GM23338 (cell line): ENCODE results near the gene DCPS. TPM values are rescaled to one million over a fixed set of nuclear protein-coding genes. Genes with fewer than 3 reads are reported as not detected.

ENCODE experiments used
- ATAC-seq: fragments of 200-7000 bp; cut with Tn5 transposase; 3 replicates; pipeline ENCODE4 v1.9.1; 2020
- DNase-seq: peaks from one replicate; pipeline ENCODE4 v3.0.0-alpha.2; 2015; ENCODE audit warnings: low spot score
- H2AFZ ChIP-seq: fragments of 200-600 bp; sonication (generic); 2 replicates; pipeline ENCODE4 v1.8.0; 2016; ENCODE audit warnings: antibody characterized with exemption, mild to moderate bottlenecking, moderate library complexity
- H3F3A ChIP-seq: fragments of 200-600 bp; sonication (generic); replicated peaks from 2 replicates; pipeline ENCODE4 v1.8.0; 2017; ENCODE audit warnings: antibody characterized with exemption, mixed run types, low read depth
- H3K27ac ChIP-seq: fragments of 200-600 bp; sonication (generic); 2 replicates; pipeline ENCODE4 v1.6.1; 2016; ENCODE audit warnings: low read depth
- H3K27me3 ChIP-seq: fragments of 200-600 bp; sonication (generic); 2 replicates; pipeline ENCODE4 v1.8.0; 2016; ENCODE audit warnings: mild to moderate bottlenecking, mixed run types, moderate library complexity; ENCODE audit not compliant: insufficient read depth
- H3K36me3 ChIP-seq: fragments of 200-600 bp; sonication (generic); 2 replicates; pipeline ENCODE4 v1.8.0; 2016; ENCODE audit warnings: mild to moderate bottlenecking; ENCODE audit not compliant: insufficient read depth
- H3K4me1 ChIP-seq: fragments of 200-600 bp; sonication (generic); 2 replicates; pipeline ENCODE4 v1.8.0; 2016; ENCODE audit warnings: mild to moderate bottlenecking, moderate library complexity; ENCODE audit not compliant: insufficient read depth
- H3K4me2 ChIP-seq: fragments of 200-600 bp; sonication (generic); 2 replicates; pipeline ENCODE4 v1.7.1; 2017; ENCODE audit warnings: mixed run types
- H3K4me3 ChIP-seq: fragments of 200-600 bp; sonication (generic); 2 replicates; pipeline ENCODE4 v1.6.1; 2016; ENCODE audit warnings: mixed run types
- H3K79me2 ChIP-seq: fragments of 200-600 bp; sonication (generic); replicated peaks from 2 replicates; pipeline ENCODE4 v1.8.0; 2017; ENCODE audit warnings: mild to moderate bottlenecking; ENCODE audit not compliant: insufficient read depth
- H3K9me2 ChIP-seq: fragments of 200-600 bp; sonication (generic); 2 replicates; pipeline ENCODE4 v1.8.0; 2017; ENCODE audit not compliant: insufficient read depth
- H4K20me1 ChIP-seq: fragments of 200-600 bp; sonication (generic); replicated peaks from 2 replicates; pipeline ENCODE4 v1.8.0; 2017; ENCODE audit warnings: mild to moderate bottlenecking; ENCODE audit not compliant: insufficient read depth
- H3K27ac Mint-ChIP-seq: 2 replicates; pipeline ENCODE4 v1.8.0; 2020; ENCODE audit warnings: inconsistent platforms, mild to moderate bottlenecking, moderate library complexity, mixed read lengths
- H3K27me3 Mint-ChIP-seq: 3 replicates; pipeline ENCODE4 v1.8.0; 2022; ENCODE audit warnings: low read depth, mild to moderate bottlenecking, moderate library complexity, mixed read lengths, inconsistent platforms; ENCODE audit not compliant: insufficient read depth, poor library complexity
- H3K36me3 Mint-ChIP-seq: 3 replicates; pipeline ENCODE4 v1.8.0; 2021; ENCODE audit warnings: low read depth, mild to moderate bottlenecking, inconsistent platforms, moderate library complexity, mixed read lengths
- H3K4me1 Mint-ChIP-seq: 3 replicates; pipeline ENCODE4 v1.8.0; 2020; ENCODE audit warnings: mild to moderate bottlenecking, inconsistent platforms, mixed read lengths
- H3K4me3 Mint-ChIP-seq: 3 replicates; pipeline ENCODE4 v1.8.0; 2021; ENCODE audit warnings: moderate library complexity, mild to moderate bottlenecking, inconsistent platforms, mixed read lengths
- H3K9me3 Mint-ChIP-seq: 3 replicates; pipeline ENCODE4 v1.8.0; 2020; ENCODE audit warnings: moderate library complexity, mild to moderate bottlenecking, inconsistent platforms, mixed read lengths
- EZH2 ChIP-seq: fragments of 200-600 bp; sonication (generic); IDR thresholded peaks from one replicate; pipeline ENCODE4 v1.8.0; 2017; ENCODE audit warnings: antibody characterized with exemption, mild to moderate bottlenecking, low read depth; ENCODE audit not compliant: unreplicated experiment
- EZH2phosphoT487 ChIP-seq: fragments of 200-600 bp; sonication (generic); IDR thresholded peaks from one replicate; pipeline ENCODE4 v1.8.1; 2018; ENCODE audit warnings: antibody characterized with exemption; ENCODE audit not compliant: unreplicated experiment
- JUNB ChIP-seq: IDR thresholded peaks from one replicate; pipeline ENCODE4 v1.6.1; 2016; ENCODE audit warnings: antibody characterized with exemption; ENCODE audit not compliant: unreplicated experiment
- NANOG ChIP-seq: IDR thresholded peaks from 2 replicates; pipeline ENCODE4 v1.6.1; 2016; ENCODE audit warnings: antibody characterized with exemption, borderline replicate concordance
- STAT1 ChIP-seq: IDR thresholded peaks from one replicate; pipeline ENCODE4 v1.6.1; 2016; ENCODE audit warnings: antibody characterized with exemption; ENCODE audit not compliant: unreplicated experiment
- ZNF114 ChIP-seq: fragments of 250-450 bp; sonication (Bioruptor Pico); IDR thresholded peaks from 2 replicates; pipeline ENCODE4 v1.5.0; 2020; ENCODE audit warnings: mild to moderate bottlenecking, moderate library complexity
- ZNF331 ChIP-seq: fragments of 250-450 bp; sonication (Bioruptor Pico); IDR thresholded peaks from 2 replicates; pipeline ENCODE4 v1.5.0; 2020; ENCODE audit warnings: low read depth, mild to moderate bottlenecking, moderate library complexity
- polyA plus RNA-seq: library from polyadenylated mRNA; unstranded; fragments of >200 nt; fragmentation: Nextera tagmentation; extraction: Ambion mirVana; gene quantifications from 2 replicates; pipeline ENCODE4 v1.2.1, GENCODE V29; 2016
- total RNA-seq: library from RNA; depleted of rRNA; stranded (reverse); fragments of >200 nt; shearing (Covaris generic); gene quantifications from 2 replicates; pipeline ENCODE4 v1.2.3, GENCODE V29; 2014
- TF ChIP-seq, protein P1 (sequence below): fragments of 250-450 bp; sonication (Bioruptor Pico); IDR thresholded peaks from 2 replicates; pipeline ENCODE4 v1.5.0; 2020; ENCODE audit warnings: mild to moderate bottlenecking, moderate library complexity
- TF ChIP-seq, protein P2 (sequence below): IDR thresholded peaks from 2 replicates; pipeline ENCODE4 v1.6.1; 2016; ENCODE audit warnings: antibody characterized with exemption
- TF ChIP-seq, protein P3 (sequence below): IDR thresholded peaks from one replicate; pipeline ENCODE4 v1.6.1; 2018; ENCODE audit warnings: antibody characterized with exemption; ENCODE audit not compliant: unreplicated experiment

Gene DCPS
- total and polyA plus RNA-seq, 2 experiments from 2014 or later = 26.8 to 46.4 TPM

- Histone ChIP-seq H4K20me1 (no peaks in the 10 kb centered on the region), H3K4me1 (peaks cover 5% of the 10 kb centered on the region), H3K9me2 (no peaks in the 10 kb centered on the region), H3K27me3 (no peaks in the 10 kb centered on the region), H3K27ac (no peak overlapping the region), H2AFZ (no peak overlapping the region), H3K79me2 (no peaks in the 10 kb centered on the region), H3F3A (no peaks in the 10 kb centered on the region), H3K36me3 (no peaks in the 10 kb centered on the region), H3K4me2 (no peak overlapping the region), H3K4me3 (no peak overlapping the region)
- peaks cover 2% of the 10 kb centered on the region for H3K27me3 Mint-ChIP-seq
- ATAC-seq (no peak), DNase-seq (no peak)
- H3K4me1 Mint-ChIP-seq = peaks cover 31% of the 10 kb centered on the region
- H3K9me3 Mint-ChIP-seq = no peaks in the 10 kb centered on the region
- TF ChIP-seq ZNF114 = no peak
- TF ChIP-seq, protein P1, sequence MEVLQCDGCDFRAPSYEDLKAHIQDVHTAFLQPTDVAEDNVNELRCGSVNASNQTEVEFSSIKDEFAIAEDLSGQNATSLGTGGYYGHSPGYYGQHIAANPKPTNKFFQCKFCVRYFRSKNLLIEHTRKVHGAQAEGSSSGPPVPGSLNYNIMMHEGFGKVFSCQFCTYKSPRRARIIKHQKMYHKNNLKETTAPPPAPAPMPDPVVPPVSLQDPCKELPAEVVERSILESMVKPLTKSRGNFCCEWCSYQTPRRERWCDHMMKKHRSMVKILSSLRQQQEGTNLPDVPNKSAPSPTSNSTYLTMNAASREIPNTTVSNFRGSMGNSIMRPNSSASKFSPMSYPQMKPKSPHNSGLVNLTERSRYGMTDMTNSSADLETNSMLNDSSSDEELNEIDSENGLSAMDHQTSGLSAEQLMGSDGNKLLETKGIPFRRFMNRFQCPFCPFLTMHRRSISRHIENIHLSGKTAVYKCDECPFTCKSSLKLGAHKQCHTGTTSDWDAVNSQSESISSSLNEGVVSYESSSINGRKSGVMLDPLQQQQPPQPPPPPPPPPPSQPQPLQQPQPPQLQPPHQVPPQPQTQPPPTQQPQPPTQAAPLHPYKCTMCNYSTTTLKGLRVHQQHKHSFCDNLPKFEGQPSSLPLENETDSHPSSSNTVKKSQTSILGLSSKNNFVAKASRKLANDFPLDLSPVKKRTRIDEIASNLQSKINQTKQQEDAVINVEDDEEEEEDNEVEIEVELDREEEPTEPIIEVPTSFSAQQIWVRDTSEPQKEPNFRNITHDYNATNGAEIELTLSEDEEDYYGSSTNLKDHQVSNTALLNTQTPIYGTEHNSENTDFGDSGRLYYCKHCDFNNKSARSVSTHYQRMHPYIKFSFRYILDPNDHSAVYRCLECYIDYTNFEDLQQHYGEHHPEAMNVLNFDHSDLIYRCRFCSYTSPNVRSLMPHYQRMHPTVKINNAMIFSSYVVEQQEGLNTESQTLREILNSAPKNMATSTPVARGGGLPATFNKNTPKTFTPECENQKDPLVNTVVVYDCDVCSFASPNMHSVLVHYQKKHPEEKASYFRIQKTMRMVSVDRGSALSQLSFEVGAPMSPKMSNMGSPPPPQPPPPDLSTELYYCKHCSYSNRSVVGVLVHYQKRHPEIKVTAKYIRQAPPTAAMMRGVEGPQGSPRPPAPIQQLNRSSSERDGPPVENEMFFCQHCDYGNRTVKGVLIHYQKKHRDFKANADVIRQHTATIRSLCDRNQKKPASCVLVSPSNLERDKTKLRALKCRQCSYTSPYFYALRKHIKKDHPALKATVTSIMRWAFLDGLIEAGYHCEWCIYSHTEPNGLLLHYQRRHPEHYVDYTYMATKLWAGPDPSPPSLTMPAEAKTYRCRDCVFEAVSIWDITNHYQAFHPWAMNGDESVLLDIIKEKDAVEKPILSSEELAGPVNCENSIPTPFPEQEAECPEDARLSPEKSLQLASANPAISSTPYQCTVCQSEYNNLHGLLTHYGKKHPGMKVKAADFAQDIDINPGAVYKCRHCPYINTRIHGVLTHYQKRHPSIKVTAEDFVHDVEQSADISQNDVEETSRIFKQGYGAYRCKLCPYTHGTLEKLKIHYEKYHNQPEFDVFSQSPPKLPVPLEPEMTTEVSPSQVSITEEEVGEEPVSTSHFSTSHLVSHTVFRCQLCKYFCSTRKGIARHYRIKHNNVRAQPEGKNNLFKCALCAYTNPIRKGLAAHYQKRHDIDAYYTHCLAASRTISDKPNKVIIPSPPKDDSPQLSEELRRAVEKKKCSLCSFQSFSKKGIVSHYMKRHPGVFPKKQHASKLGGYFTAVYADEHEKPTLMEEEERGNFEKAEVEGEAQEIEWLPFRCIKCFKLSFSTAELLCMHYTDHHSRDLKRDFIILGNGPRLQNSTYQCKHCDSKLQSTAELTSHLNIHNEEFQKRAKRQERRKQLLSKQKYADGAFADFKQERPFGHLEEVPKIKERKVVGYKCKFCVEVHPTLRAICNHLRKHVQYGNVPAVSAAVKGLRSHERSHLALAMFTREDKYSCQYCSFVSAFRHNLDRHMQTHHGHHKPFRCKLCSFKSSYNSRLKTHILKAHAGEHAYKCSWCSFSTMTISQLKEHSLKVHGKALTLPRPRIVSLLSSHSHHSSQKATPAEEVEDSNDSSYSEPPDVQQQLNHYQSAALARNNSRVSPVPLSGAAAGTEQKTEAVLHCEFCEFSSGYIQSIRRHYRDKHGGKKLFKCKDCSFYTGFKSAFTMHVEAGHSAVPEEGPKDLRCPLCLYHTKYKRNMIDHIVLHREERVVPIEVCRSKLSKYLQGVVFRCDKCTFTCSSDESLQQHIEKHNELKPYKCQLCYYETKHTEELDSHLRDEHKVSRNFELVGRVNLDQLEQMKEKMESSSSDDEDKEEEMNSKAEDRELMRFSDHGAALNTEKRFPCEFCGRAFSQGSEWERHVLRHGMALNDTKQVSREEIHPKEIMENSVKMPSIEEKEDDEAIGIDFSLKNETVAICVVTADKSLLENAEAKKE (CRISPR knock-in tag) = no peak
- no peak for TF ChIP-seq STAT1
- TF ChIP-seq ZNF331 (CRISPR knock-in tag) = no peak
- TF ChIP-seq EZH2phosphoT487 = no peak
- TF ChIP-seq, protein P2, sequence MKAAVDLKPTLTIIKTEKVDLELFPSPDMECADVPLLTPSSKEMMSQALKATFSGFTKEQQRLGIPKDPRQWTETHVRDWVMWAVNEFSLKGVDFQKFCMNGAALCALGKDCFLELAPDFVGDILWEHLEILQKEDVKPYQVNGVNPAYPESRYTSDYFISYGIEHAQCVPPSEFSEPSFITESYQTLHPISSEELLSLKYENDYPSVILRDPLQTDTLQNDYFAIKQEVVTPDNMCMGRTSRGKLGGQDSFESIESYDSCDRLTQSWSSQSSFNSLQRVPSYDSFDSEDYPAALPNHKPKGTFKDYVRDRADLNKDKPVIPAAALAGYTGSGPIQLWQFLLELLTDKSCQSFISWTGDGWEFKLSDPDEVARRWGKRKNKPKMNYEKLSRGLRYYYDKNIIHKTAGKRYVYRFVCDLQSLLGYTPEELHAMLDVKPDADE = no peak
- TF ChIP-seq, protein P3, sequence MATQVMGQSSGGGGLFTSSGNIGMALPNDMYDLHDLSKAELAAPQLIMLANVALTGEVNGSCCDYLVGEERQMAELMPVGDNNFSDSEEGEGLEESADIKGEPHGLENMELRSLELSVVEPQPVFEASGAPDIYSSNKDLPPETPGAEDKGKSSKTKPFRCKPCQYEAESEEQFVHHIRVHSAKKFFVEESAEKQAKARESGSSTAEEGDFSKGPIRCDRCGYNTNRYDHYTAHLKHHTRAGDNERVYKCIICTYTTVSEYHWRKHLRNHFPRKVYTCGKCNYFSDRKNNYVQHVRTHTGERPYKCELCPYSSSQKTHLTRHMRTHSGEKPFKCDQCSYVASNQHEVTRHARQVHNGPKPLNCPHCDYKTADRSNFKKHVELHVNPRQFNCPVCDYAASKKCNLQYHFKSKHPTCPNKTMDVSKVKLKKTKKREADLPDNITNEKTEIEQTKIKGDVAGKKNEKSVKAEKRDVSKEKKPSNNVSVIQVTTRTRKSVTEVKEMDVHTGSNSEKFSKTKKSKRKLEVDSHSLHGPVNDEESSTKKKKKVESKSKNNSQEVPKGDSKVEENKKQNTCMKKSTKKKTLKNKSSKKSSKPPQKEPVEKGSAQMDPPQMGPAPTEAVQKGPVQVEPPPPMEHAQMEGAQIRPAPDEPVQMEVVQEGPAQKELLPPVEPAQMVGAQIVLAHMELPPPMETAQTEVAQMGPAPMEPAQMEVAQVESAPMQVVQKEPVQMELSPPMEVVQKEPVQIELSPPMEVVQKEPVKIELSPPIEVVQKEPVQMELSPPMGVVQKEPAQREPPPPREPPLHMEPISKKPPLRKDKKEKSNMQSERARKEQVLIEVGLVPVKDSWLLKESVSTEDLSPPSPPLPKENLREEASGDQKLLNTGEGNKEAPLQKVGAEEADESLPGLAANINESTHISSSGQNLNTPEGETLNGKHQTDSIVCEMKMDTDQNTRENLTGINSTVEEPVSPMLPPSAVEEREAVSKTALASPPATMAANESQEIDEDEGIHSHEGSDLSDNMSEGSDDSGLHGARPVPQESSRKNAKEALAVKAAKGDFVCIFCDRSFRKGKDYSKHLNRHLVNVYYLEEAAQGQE = no peak
- TF ChIP-seq EZH2 = no peak
- no peak for TF ChIP-seq NANOG
- no peak for TF ChIP-seq JUNB
- H3K36me3 Mint-ChIP-seq = peaks cover 9% of the 10 kb centered on the region; the same call in 2 of the 3 replicates
- no peak overlapping the region for H3K4me3 Mint-ChIP-seq
- H3K27ac Mint-ChIP-seq = no peak overlapping the region
Measured at GRCh38 chr11:126332221-126332711, 28.4 kb downstream of the DCPS start.
